Neural cell (in vitro differentiated cells): ENCODE data around the gene NEURL1. TPM values are rescaled to one million over a fixed set of nuclear protein-coding genes. Genes with fewer than 3 reads are reported as not detected.

Source experiments
- H2AFZ ChIP-seq: fragments of 200-600, 300-800 bp; sonication (generic), shearing (Covaris generic); 2 replicates; pipeline ENCODE4 v1.6.0; 2014; ENCODE audit warnings: low read depth, mild to moderate bottlenecking, antibody characterized with exemption, low read length, moderate library complexity
- H3F3A ChIP-seq: fragments of 200-600 bp; shearing (Covaris generic); 2 replicates; pipeline ENCODE4 v1.6.1; 2016; ENCODE audit warnings: mild to moderate bottlenecking, moderate library complexity, mixed read lengths, antibody characterized with exemption, low read length; ENCODE audit not compliant: insufficient read depth, poor library complexity, severe bottlenecking
- H3K27ac ChIP-seq: fragments of 200-600, 300-800 bp; sonication (generic), shearing (Covaris generic); 2 replicates; pipeline ENCODE4 v1.5.1; 2014; ENCODE audit warnings: mild to moderate bottlenecking, low read length, moderate library complexity
- H3K27me3 ChIP-seq: fragments of 300-800, 200-600 bp; sonication (generic), shearing (Covaris generic); 2 replicates; pipeline ENCODE4 v1.6.0; 2014; ENCODE audit warnings: mild to moderate bottlenecking, low read depth, low read length, moderate library complexity; ENCODE audit not compliant: insufficient read depth
- H3K36me3 ChIP-seq: fragments of 300-800, 200-600 bp; sonication (generic), shearing (Covaris generic); 2 replicates; pipeline ENCODE4 v1.5.1; 2014; ENCODE audit warnings: mild to moderate bottlenecking, antibody characterized with exemption, low read length, moderate library complexity; ENCODE audit not compliant: insufficient read depth
- H3K4me2 ChIP-seq: fragments of 300-800, 200-600 bp; sonication (generic), shearing (Covaris generic); 2 replicates; pipeline ENCODE4 v1.6.0; 2014; ENCODE audit warnings: mild to moderate bottlenecking, low read length
- H3K4me3 ChIP-seq: fragments of 300-800, 200-600 bp; sonication (generic), shearing (Covaris generic); 2 replicates; pipeline ENCODE4 v1.5.1; 2014; ENCODE audit warnings: mild to moderate bottlenecking, low read length, moderate library complexity
- H3K79me2 ChIP-seq: fragments of 200-600 bp; shearing (Covaris generic); replicated peaks from 2 replicates; pipeline ENCODE4 v1.6.0; 2014; ENCODE audit warnings: mild to moderate bottlenecking, low read length, moderate library complexity; ENCODE audit not compliant: insufficient read depth
- H3K9ac ChIP-seq: fragments of 300-800, 200-600 bp; sonication (generic), shearing (Covaris generic); 2 replicates; pipeline ENCODE4 v1.6.1; 2016; ENCODE audit warnings: mild to moderate bottlenecking, low read length, mixed read lengths
- H3K9me2 ChIP-seq: fragments of 200-600 bp; shearing (Covaris generic); 2 replicates; pipeline ENCODE4 v1.6.1; 2016; ENCODE audit warnings: mild to moderate bottlenecking, low read length, mixed read lengths; ENCODE audit not compliant: insufficient read depth
- H3K9me3 ChIP-seq: fragments of 200-600, 300-800 bp; sonication (generic), shearing (Covaris generic); 2 replicates; pipeline ENCODE4 v1.6.1; 2016; ENCODE audit warnings: mild to moderate bottlenecking, mixed run types, low read length, moderate library complexity, mixed read lengths
- H4K20me1 ChIP-seq: fragments of 200-600 bp; shearing (Covaris generic); 2 replicates; pipeline ENCODE4 v1.6.1; 2016; ENCODE audit warnings: mild to moderate bottlenecking, mixed run types; ENCODE audit not compliant: insufficient read depth
- EP300 ChIP-seq: fragments of 450-650 bp; conservative IDR thresholded peaks from 2 replicates; pipeline ENCODE4 v1.6.1; 2014; ENCODE audit warnings: antibody characterized with exemption, mild to moderate bottlenecking, moderate library complexity; ENCODE audit not compliant: poor library complexity, severe bottlenecking
- EZH2 ChIP-seq: fragments of 200-600, 300-800 bp; shearing (Covaris generic), sonication (generic); IDR thresholded peaks from 2 replicates; pipeline ENCODE4 v1.6.1; 2014; ENCODE audit warnings: antibody characterized with exemption, low read length, borderline replicate concordance, mild to moderate bottlenecking; ENCODE audit not compliant: insufficient read depth, poor library complexity, severe bottlenecking
- MXI1 ChIP-seq: fragments of 450-650 bp; conservative IDR thresholded peaks from 2 replicates; pipeline ENCODE4 v1.6.1; 2014; ENCODE audit warnings: antibody characterized with exemption, mild to moderate bottlenecking; ENCODE audit not compliant: poor library complexity, severe bottlenecking
- RAD21 ChIP-seq: fragments of 450-650 bp; conservative IDR thresholded peaks from 2 replicates; pipeline ENCODE4 v1.6.1; 2014; ENCODE audit warnings: antibody characterized with exemption, mild to moderate bottlenecking, moderate library complexity
- SMC3 ChIP-seq: fragments of 450-650 bp; conservative IDR thresholded peaks from 2 replicates; pipeline ENCODE4 v1.6.1; 2014; ENCODE audit warnings: antibody characterized with exemption, mild to moderate bottlenecking, moderate library complexity; ENCODE audit not compliant: poor library complexity
- TAF1 ChIP-seq: IDR thresholded peaks from 2 replicates; pipeline ENCODE4 v1.6.1; 2012; ENCODE audit warnings: low read depth
- polyA plus RNA-seq: library from polyadenylated mRNA; depleted of rRNA; stranded (reverse); fragments of >200 nt; gene quantifications from 2 replicates; pipeline ENCODE4 v1.2.3, GENCODE V29; 2014
- TF ChIP-seq, protein P1 (sequence below): IDR thresholded peaks from 2 replicates; pipeline ENCODE4 v1.6.1; 2012; ENCODE audit warnings: borderline replicate concordance
- TF ChIP-seq, protein P2 (sequence below): fragments of 450-650 bp; IDR thresholded peaks from 2 replicates; pipeline ENCODE4 v1.5.1; 2014; ENCODE audit warnings: antibody characterized with exemption, mild to moderate bottlenecking, moderate library complexity; ENCODE audit not compliant: poor library complexity, severe bottlenecking

The NEURL1 gene
- polyA plus RNA-seq, 1 donor from 2014 or later = 12.3 TPM

DNA sequence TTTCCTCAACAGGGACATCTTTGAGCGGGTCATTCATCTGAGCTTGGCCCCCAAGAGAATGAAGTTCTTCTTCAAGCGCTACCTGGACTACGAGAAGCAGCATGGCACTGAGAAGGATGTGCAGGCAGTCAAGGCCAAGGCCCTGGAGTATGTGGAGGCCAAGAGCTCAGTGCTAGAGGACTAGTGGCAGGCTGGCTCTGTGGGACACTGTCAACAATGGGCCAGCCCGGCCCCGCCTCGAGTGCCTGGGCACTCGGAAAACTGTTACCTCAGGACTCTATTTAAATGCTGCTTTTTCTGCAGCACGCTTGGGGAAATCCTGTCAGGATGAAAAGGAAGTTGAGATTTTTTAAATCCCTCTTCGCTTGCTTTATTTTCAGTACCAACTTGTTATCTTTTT is 48.1 kb upstream of the NEURL1 start:
- H3K9me3 ChIP-seq = no peaks in the 10 kb centered on the region
- H3K27ac ChIP-seq = no peak overlapping the region
- H3K79me2 ChIP-seq = no peaks in the 10 kb centered on the region
- H3K9ac ChIP-seq = no peak overlapping the region
- no peak overlapping the region for H2AFZ ChIP-seq
- no peak overlapping the region for H3K4me3 ChIP-seq
- H3K9me2 ChIP-seq = no peaks in the 10 kb centered on the region
- H3K4me2 ChIP-seq = no peak overlapping the region
- H4K20me1 ChIP-seq = no peaks in the 10 kb centered on the region
- H3K36me3 ChIP-seq = peaks cover 7% of the 10 kb centered on the region
- H3K27me3 ChIP-seq = no peaks in the 10 kb centered on the region
- TF ChIP-seq SMC3 = no peak
- no peak for TF ChIP-seq EP300
- no peak for TF ChIP-seq RAD21
- TF ChIP-seq MXI1 = no peak
- TF ChIP-seq, protein P1, sequence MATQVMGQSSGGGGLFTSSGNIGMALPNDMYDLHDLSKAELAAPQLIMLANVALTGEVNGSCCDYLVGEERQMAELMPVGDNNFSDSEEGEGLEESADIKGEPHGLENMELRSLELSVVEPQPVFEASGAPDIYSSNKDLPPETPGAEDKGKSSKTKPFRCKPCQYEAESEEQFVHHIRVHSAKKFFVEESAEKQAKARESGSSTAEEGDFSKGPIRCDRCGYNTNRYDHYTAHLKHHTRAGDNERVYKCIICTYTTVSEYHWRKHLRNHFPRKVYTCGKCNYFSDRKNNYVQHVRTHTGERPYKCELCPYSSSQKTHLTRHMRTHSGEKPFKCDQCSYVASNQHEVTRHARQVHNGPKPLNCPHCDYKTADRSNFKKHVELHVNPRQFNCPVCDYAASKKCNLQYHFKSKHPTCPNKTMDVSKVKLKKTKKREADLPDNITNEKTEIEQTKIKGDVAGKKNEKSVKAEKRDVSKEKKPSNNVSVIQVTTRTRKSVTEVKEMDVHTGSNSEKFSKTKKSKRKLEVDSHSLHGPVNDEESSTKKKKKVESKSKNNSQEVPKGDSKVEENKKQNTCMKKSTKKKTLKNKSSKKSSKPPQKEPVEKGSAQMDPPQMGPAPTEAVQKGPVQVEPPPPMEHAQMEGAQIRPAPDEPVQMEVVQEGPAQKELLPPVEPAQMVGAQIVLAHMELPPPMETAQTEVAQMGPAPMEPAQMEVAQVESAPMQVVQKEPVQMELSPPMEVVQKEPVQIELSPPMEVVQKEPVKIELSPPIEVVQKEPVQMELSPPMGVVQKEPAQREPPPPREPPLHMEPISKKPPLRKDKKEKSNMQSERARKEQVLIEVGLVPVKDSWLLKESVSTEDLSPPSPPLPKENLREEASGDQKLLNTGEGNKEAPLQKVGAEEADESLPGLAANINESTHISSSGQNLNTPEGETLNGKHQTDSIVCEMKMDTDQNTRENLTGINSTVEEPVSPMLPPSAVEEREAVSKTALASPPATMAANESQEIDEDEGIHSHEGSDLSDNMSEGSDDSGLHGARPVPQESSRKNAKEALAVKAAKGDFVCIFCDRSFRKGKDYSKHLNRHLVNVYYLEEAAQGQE = no peak
- TF ChIP-seq TAF1 = no peak
- H3F3A ChIP-seq = no peaks in the 10 kb centered on the region

DNA sequence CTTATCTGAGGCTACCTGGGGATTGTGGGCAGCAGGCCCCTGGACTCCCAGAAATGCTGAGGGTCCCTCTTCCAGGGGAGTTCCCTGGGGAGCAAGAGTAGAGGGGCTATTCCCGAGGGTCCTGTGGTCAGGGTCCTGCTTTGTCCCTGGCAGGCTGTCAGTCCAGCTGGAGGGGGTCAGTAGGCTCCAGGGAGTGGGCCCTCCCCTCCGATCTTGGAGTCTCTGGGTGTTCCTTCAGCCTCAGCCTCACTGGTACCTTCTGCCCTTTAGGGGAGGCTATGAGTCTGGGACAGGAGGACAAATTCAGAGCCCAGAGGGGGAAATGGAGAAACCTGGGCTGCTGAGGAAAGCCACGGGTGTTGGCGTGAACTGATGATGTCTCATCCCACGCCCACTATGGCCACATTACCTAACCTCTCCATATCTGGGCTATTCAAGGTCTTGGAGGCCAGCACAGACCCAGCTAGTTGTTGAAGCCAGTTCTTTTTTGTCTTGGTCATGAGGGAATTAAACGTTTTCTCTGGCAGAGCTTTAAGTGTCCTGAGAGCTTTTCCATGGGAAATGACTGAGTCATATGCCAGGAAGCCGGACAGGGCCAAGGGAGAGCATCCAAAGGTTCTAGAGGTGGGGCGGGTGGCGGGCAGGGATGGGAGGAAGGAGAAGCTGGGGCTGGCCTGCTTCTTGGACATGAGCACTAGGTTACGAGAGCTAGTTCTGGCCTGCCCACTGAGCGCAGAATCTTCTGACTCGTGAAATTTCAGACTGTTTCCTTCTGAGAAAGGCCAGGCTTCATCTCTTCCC is 47.5 kb upstream of the NEURL1 start:
- Histone ChIP-seq H3K9me3 (no peaks in the 10 kb centered on the region), H4K20me1 (no peaks in the 10 kb centered on the region), H3K36me3 (peaks cover 7% of the 10 kb centered on the region), H3F3A (no peaks in the 10 kb centered on the region), H3K27ac (no peak overlapping the region), H3K4me3 (no peak overlapping the region), H3K4me2 (no peak overlapping the region), H3K9me2 (no peaks in the 10 kb centered on the region), H2AFZ (no peak overlapping the region), H3K27me3 (no peaks in the 10 kb centered on the region), H3K79me2 (no peaks in the 10 kb centered on the region), H3K9ac (no peak overlapping the region)
- TF ChIP-seq SMC3 = no peak
- TF ChIP-seq EZH2 = no peak
- TF ChIP-seq, protein P1 = no peak
- no peak for TF ChIP-seq TAF1
- no peak for TF ChIP-seq EP300
- TF ChIP-seq MXI1 = no peak
- TF ChIP-seq RAD21 = no peak
- TF ChIP-seq, protein P2, sequence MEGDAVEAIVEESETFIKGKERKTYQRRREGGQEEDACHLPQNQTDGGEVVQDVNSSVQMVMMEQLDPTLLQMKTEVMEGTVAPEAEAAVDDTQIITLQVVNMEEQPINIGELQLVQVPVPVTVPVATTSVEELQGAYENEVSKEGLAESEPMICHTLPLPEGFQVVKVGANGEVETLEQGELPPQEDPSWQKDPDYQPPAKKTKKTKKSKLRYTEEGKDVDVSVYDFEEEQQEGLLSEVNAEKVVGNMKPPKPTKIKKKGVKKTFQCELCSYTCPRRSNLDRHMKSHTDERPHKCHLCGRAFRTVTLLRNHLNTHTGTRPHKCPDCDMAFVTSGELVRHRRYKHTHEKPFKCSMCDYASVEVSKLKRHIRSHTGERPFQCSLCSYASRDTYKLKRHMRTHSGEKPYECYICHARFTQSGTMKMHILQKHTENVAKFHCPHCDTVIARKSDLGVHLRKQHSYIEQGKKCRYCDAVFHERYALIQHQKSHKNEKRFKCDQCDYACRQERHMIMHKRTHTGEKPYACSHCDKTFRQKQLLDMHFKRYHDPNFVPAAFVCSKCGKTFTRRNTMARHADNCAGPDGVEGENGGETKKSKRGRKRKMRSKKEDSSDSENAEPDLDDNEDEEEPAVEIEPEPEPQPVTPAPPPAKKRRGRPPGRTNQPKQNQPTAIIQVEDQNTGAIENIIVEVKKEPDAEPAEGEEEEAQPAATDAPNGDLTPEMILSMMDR = no peak
